Stomach (tissue), 4 donors: Measurements from ENCODE around the gene ATP5F1E.

ENCODE experiments used
- EP300 ChIP-seq: sonication (generic); formaldehyde crosslinking; IDR thresholded peaks from one replicate; pipeline ENCODE4 v1.6.1; 2017; ENCODE audit warnings: antibody characterized with exemption
- POLR2A ChIP-seq, 4 donors: fragments of 450-650 bp; IDR thresholded peaks; one replicate each; pipeline ENCODE4 v1.6.1; 2016; ENCODE audit warnings: antibody characterized with exemption in 4 of 4, control low read depth in 2 of 4, mild to moderate bottlenecking in 1 of 4, moderate library complexity in 1 of 4
- POLR2AphosphoS5 ChIP-seq, 3 donors: sonication (generic); formaldehyde crosslinking; IDR thresholded peaks; one replicate each; pipeline ENCODE4 v1.6.1; 2016; ENCODE audit warnings: antibody characterized with exemption in 3 of 3
- TF ChIP-seq, protein P1 (sequence below), 7 experiments: fragments of 450-650 bp in 4 of 7; fragments of 200-600 bp in 3 of 7; sonication (generic) in 3 of 7; IDR thresholded peaks; one replicate each; pipeline ENCODE4 v1.5.1; 2016 to 2019; ENCODE audit warnings: antibody characterized with exemption in 7 of 7, control low read depth in 2 of 7, mild to moderate bottlenecking in 1 of 7

DNA sequence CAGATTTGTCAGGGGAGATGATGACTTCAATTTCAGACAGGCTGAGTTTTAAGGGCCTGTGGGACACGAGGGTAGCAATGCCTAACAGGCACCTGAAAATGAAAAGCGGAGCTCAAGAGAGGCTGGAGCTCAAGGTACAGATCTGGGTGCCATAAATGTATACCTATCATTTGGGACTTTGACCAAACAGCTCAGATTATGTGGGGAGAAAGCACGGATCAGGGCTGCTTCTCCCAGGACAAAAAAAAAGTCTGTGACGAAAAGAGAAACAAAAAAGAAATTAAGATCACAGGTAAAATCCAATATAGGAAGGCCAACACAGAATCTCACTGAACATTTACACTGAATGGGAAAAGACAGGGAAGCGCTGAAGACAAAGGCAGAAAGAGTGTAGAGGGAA is 8.5 kb upstream of the ATP5F1E start:
- TF ChIP-seq POLR2A (IDR thresholded peaks at IDR 0.05), result no peak
- TF ChIP-seq, protein P1, sequence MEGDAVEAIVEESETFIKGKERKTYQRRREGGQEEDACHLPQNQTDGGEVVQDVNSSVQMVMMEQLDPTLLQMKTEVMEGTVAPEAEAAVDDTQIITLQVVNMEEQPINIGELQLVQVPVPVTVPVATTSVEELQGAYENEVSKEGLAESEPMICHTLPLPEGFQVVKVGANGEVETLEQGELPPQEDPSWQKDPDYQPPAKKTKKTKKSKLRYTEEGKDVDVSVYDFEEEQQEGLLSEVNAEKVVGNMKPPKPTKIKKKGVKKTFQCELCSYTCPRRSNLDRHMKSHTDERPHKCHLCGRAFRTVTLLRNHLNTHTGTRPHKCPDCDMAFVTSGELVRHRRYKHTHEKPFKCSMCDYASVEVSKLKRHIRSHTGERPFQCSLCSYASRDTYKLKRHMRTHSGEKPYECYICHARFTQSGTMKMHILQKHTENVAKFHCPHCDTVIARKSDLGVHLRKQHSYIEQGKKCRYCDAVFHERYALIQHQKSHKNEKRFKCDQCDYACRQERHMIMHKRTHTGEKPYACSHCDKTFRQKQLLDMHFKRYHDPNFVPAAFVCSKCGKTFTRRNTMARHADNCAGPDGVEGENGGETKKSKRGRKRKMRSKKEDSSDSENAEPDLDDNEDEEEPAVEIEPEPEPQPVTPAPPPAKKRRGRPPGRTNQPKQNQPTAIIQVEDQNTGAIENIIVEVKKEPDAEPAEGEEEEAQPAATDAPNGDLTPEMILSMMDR (IDR thresholded peaks at IDR 0.05), result no peak
- TF ChIP-seq EP300, result no peak
- no peak for TF ChIP-seq POLR2AphosphoS5 (IDR thresholded peaks at IDR 0.05)
